ENCODE data around the gene MFRP.

DNA sequence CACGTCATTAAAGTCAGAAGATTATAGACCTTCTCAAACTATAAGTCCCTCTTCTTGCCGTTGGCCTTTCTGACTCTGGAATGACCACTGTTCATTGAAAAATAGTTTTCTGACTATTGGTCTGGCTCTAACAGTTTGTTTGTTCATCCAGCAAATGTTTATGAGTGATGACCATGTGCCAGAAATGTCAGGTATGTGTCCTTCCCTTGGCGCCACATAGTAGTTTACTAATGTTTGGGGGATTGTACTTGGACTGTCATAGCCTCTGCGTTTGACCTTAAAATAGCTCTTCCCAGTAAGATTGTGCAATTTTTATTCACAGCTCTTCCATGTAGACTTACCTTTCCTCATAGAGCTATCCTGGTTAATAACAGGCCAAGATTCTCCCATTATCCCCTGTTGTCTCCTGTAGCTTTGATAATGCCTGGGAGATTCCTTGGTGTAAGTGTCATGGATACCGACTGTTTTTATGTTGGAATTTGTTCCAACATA, 43.2 kb downstream of the MFRP start:
- TF ChIP-seq CTCF (IDR thresholded peaks at IDR 0.05) (no peak), ZFX (IDR thresholded peaks at IDR 0.05; ENCODE audit: borderline replicate concordance) (no peak)

Data from 22Rv1 (cell line).